CD4-positive, alpha-beta T cell treated with Interferon gamma for 1 hour (primary cell): Measurements from ENCODE around the gene PRR23B.

Source experiments
- DNase-seq: peaks from one replicate; pipeline ENCODE4 v3.0.0-alpha.2; 2020

PRR23B gene

DNA sequence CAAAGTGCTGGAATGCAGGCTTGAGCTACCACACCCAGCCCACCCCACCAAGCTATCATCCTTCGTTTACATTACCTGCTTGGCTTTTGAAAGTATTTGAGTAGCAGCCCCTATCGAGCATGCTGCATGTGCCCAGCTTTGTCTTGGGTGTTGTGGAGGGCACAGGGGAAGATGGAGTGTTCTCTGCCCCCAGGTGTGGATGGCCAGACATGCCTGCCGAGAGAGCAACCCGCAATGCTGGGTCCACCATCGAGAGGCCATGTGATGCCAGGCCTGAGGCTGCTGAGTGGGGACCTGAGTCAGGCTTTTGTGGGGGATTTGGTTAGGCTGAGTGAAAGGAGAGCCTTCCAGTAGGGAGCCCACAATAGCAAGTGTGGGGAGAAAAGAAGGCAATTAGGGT lies 47.8 kb downstream of the PRR23B start:
- DNase-seq = no peak

DNA sequence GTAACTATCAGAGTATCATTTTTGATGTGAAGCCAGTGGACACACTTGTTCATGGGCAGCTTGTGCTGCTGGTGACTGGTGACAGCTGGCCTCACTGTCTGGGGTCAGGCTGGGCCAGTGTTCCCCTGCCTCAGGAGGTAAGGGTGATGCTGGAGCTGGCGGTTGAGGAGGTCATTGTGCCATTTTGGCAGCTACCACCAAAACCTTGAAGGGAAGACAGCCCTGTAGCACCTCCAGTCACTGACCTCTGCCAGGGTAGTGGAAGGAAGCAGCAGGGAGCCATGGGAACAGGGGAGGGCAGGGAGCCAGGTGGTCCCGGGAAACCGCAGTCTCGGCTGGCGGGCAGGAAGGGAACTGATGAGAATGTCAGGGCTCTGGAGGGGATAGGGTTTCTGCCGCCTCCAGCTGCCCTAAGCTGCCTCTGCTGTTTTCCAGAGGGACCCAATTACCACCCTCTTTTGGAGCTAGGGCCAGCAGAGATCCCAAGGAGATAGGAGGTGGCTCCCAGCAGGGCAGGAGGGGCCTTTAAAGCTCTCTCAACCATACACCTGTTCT lies 48.9 kb downstream of the PRR23B start:
- DNase-seq = no peak
